Heart left ventricle (tissue), 16 donors: ENCODE measurements around the gene DNAH14. TPM values are rescaled to one million over a fixed set of nuclear protein-coding genes. Genes with fewer than 3 reads are reported as not detected.

Experiments
- ATAC-seq, 4 donors: fragments of 200-7000 bp; cut with Tn5 transposase; one replicate each; pipeline ENCODE4 v1.9.1; 2020 to 2022; ENCODE audit warnings: moderate library complexity in 4 of 4, mild to moderate bottlenecking in 3 of 4, moderate number of reproducible peaks in 1 of 4
- DNase-seq, 5 donors: peaks; one replicate each; pipeline ENCODE4 v3.0.0-alpha.2; 2020
- H3K27ac ChIP-seq, 12 donors: fragments of 200-600 bp; sonication (generic) in 4 of 12; one replicate each; pipeline versions ENCODE4 v1.5.0 to v1.8.0; 2016 to 2022; ENCODE audit warnings: mild to moderate bottlenecking in 2 of 12
- H3K27me3 ChIP-seq, 9 donors: fragments of 200-600 bp; sonication (generic) in 2 of 9; one replicate each; pipeline versions ENCODE4 v1.5.1 to v1.8.0; 2016 to 2022; ENCODE audit warnings: mild to moderate bottlenecking in 3 of 9
- H3K36me3 ChIP-seq, 9 donors: fragments of 200-600 bp; sonication (generic) in 2 of 9; one replicate each; pipeline versions ENCODE4 v1.5.0 to v1.8.0; 2018 to 2022; ENCODE audit warnings: mild to moderate bottlenecking in 2 of 9
- H3K4me1 ChIP-seq, 12 donors: fragments of 200-600 bp; sonication (generic) in 4 of 12; one replicate each; pipeline versions ENCODE4 v1.5.0 to v1.8.0; 2016 to 2022; ENCODE audit warnings: mild to moderate bottlenecking in 3 of 12
- H3K4me3 ChIP-seq, 12 donors: fragments of 200-600 bp; sonication (generic) in 4 of 12; one replicate each; pipeline versions ENCODE4 v1.5.0 to v1.8.0; 2017 to 2022; ENCODE audit warnings: mild to moderate bottlenecking in 9 of 12, moderate library complexity in 4 of 12
- H3K9me3 ChIP-seq, 12 donors: fragments of 200-600 bp; sonication (generic) in 4 of 12; one replicate each; pipeline versions ENCODE4 v1.5.0 to v1.8.0; 2016 to 2022; ENCODE audit warnings: mild to moderate bottlenecking in 1 of 12
- POLR2A ChIP-seq, 2 donors: fragments of 450-650 bp; IDR thresholded peaks; one replicate each; pipeline ENCODE4 v1.6.1; 2017; ENCODE audit warnings: antibody characterized with exemption in 2 of 2, mild to moderate bottlenecking in 2 of 2, moderate library complexity in 2 of 2
- WGBS, 4 donors: extraction: QIAGEN DNeasy Blood & Tissue Kit in 2 of 4; methylation state at CpG; one replicate each; pipeline versions ENCODE4 v1.1.5 to v1.1.7; 2013 to 2018; 5-methylcytosine and 5-hydroxymethylcytosine counted together
- intact Hi-C, 10 donors: fragments of 100-400 bp; cut with DNase I; formaldehyde crosslinking; loops; one replicate each; pipeline versions ENCODE4 v1.11.1 to v1.14.2; 2022
- polyA plus RNA-seq, 2 donors: library from polyadenylated mRNA; stranded (reverse); fragments of 200-250 nt; gene quantifications; one replicate each; pipeline ENCODE4 v1.2.3, GENCODE V29; 2013
- total RNA-seq, 9 donors: library from RNA; depleted of rRNA in 2 of 9; stranded (reverse); fragments of >200 nt in 2 of 9; fragmentation: NEBNext Ultra II Directional in 3 of 9; extraction: Animal tissue kit (Norgen Biotek cat#: 25700) in 3 of 9; gene quantifications; one replicate each; pipeline versions ENCODE4 v1.1.0 to v1.2.4, GENCODE V29; 2016 to 2023
- TF ChIP-seq, protein P1 (sequence below), 12 donors: fragments of 200-600 bp; sonication (generic) in 4 of 12; IDR thresholded peaks; one replicate each; pipeline versions ENCODE4 v1.5.0 to v1.8.0; 2018 to 2022; ENCODE audit warnings: antibody characterized with exemption in 12 of 12, mild to moderate bottlenecking in 5 of 12
- donor health status: ischemic (EF 13 %, LVEDD 7.1; RV severe dilation, severe dysfunction).
- donor health status: healthy with polysubstance abuse.
- donor health status: DM: no; HTN: yes; CAD: no.
- donor health status: DM: no; HTN: no; CAD: no.
- donor health status: ischemic (EF 25% LVEDD 6.9; RV normal size, moderate dysfunction).
- donor health status: ischemic (EF 25% LVEDD 5.7; RV mildly dilated, moderate dysfunction).
- donor health status: healthy.
- donor health status: DM: yes; HTN: yes; CAD: no.
- donor health status: ischemic (EF 35%, LVEDD 5.7; RV mildly dilated, moderate dysfunction).
- donor health status: nonischemic (EF 11% LVEDD 7.7; RV severe dilation, severe dysfunction).
- donor health status: DM: yes; HTN: yes; CAD: no.
- donor health status: PGD.
- donor health status: ischemic (EF 29% LVEDD 5.4; RV normal size, mild dysfunction).
- donor health status: nonischemic (EF 23%, LVEDD 6.1; RV moderate dilation, normal function).

The DNAH14 gene
- total and polyA plus RNA-seq, 11 donors: 0.24 to 6.8 (median 2.8) TPM

DNA sequence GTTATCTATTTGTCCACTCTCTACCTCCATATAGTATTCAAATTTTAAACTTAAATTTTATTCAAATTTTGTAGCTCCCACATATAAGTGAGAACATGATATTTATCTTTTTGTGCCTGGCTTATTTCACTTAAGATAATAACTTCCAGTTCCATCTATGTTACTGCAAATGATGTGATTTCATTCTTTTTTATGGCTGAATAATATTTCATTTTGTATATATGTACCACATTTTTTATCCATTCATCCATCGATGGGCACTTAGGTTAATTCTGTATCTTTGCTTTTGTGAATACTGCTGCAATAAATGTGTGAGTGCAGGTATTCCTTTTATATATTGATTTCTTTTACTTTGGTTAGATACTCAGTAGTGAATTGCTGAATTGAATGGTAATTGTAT, 2.1 kb downstream of the DNAH14 start:
- intact Hi-C loops: no loop called here
- WGBS, 4 donors: 95 to 99% (median 97%) methylated on average over 1 of the region's 1 CpG

DNA sequence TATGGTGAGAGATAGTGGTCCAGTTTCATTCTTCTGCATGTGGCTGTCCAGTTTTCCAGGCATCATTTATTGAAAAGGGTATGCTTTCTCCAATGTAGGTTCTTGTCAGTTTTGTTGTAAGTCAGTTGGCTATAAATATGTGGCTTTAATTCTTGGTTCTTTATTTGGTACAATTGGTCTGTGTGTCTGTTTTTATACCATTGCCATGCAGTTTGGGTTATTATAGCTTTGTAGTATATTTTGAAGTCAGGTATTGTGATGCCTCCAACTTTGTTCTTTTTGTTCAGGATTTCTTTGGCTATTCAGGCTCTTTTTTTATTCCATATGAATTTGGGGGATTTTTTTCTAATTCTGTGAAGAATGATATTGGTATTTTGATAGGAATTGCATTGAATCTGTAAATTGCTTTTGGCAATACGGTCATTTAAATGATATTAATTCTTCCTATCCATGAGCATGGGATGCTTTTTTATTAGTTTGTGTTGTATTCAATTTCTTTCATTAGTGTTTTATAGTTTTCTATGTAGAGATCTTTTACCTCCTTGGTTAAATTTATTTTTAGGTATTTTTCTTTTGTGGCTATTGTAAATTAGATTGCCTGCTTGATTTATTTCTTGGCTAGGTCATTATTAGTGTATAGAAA, 3.3 kb downstream of the DNAH14 start:
- TF ChIP-seq, protein P1, sequence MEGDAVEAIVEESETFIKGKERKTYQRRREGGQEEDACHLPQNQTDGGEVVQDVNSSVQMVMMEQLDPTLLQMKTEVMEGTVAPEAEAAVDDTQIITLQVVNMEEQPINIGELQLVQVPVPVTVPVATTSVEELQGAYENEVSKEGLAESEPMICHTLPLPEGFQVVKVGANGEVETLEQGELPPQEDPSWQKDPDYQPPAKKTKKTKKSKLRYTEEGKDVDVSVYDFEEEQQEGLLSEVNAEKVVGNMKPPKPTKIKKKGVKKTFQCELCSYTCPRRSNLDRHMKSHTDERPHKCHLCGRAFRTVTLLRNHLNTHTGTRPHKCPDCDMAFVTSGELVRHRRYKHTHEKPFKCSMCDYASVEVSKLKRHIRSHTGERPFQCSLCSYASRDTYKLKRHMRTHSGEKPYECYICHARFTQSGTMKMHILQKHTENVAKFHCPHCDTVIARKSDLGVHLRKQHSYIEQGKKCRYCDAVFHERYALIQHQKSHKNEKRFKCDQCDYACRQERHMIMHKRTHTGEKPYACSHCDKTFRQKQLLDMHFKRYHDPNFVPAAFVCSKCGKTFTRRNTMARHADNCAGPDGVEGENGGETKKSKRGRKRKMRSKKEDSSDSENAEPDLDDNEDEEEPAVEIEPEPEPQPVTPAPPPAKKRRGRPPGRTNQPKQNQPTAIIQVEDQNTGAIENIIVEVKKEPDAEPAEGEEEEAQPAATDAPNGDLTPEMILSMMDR (IDR thresholded peaks at IDR 0.05): no peak
- TF ChIP-seq POLR2A (IDR thresholded peaks at IDR 0.05): no peak
- Histone ChIP-seq H3K4me3 (no peak overlapping the region), H3K4me1 (peaks cover 0 to 10% (median 0%) of the 10 kb centered on the region in 12 donors), H3K9me3 (peaks cover 0 to 62% (median 35%) of the 10 kb centered on the region in 12 donors), H3K36me3 (no peaks in the 10 kb centered on the region), H3K27me3 (peaks cover 0 to 25% (median 7%) of the 10 kb centered on the region in 9 donors), H3K27ac (no peak overlapping the region)
- no peak for DNase-seq
- ATAC-seq: no peak
- intact Hi-C loops: no loop called here
- WGBS, 4 donors: 88 to 100% (median 93%) methylated on average over 1 of the region's 1 CpG

More for the DNA sequence above, 2.1 kb downstream of the DNAH14 start:
- no peak for TF ChIP-seq POLR2A (IDR thresholded peaks at IDR 0.05)
- TF ChIP-seq, protein P1 (IDR thresholded peaks at IDR 0.05): no peak
- no peak for ATAC-seq
- peaks cover 0 to 25% (median 7%) of the 10 kb centered on the region in 9 donors for H3K27me3 ChIP-seq
- peaks cover 0 to 56% (median 35%) of the 10 kb centered on the region in 12 donors for H3K9me3 ChIP-seq
- DNase-seq: no peak
- no peaks in the 10 kb centered on the region for H3K36me3 ChIP-seq
- H3K4me1 ChIP-seq: peaks cover 0 to 10% (median 0%) of the 10 kb centered on the region in 12 donors
- no peak overlapping the region for H3K4me3 ChIP-seq
- H3K27ac ChIP-seq: no peak overlapping the region

DNA sequence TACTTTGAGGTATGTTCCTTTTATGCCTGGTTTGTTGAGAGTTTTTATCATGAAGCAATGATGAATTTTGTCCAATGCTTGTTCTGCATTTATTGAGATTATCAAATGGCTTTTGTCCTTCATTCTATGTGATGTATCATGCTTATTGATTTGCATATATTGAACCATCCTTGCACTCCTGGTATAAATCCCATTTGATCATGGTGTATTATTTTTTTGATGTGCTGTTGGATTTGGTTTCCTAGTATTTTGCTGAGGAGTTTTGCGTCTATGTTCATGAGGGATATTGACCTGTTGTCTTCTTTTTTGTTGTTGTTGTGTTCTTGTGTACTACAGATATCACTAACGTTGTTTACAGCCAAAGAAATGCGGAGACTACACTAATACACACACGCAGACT, 4.1 kb downstream of the DNAH14 start:
- DNase-seq (no peak), ATAC-seq (no peak)
- intact Hi-C loops: no loop called here
- TF ChIP-seq, protein P1 (IDR thresholded peaks at IDR 0.05): no peak
- TF ChIP-seq POLR2A (IDR thresholded peaks at IDR 0.05): no peak
- H3K9me3 ChIP-seq: peaks cover 0 to 68% (median 35%) of the 10 kb centered on the region in 12 donors
- 82 to 95% (median 89%) methylated on average over 4 of the region's 4 CpGs for WGBS, 4 donors
- H3K4me1 ChIP-seq: peaks cover 0 to 10% (median 0%) of the 10 kb centered on the region in 12 donors
- H3K36me3 ChIP-seq: no peaks in the 10 kb centered on the region
- peaks cover 0 to 25% (median 7%) of the 10 kb centered on the region in 9 donors for H3K27me3 ChIP-seq
- H3K27ac ChIP-seq: no peak overlapping the region
- H3K4me3 ChIP-seq: no peak overlapping the region

DNA sequence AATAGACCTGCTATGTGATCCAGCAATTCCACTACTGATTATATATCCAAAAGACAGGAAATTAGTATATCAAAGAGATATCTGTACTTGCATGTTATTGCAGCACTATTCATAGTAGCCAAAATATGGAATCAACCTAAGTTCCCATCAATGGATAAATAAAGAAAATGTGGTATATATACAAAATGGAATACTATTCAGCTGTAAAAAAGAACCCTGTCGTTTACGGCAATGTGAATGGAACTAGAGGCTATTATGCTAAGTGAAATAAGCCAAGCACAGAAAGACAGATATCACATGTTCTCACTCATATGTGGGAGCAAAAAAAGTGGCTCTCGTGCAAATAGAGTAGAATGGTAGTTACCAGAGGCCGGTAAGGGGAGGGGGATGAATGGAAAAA, 9.2 kb downstream of the DNAH14 start:
- 90 to 96% (median 92%) methylated on average over 4 of the region's 4 CpGs for WGBS, 4 donors
- intact Hi-C loops: no loop called here

More for the DNA sequence above, 9.2 kb downstream of the DNAH14 start:
- Histone ChIP-seq H3K27ac (no peak overlapping the region), H3K36me3 (no peaks in the 10 kb centered on the region), H3K4me1 (no peaks in the 10 kb centered on the region), H3K4me3 (no peak overlapping the region), H3K9me3 (peaks cover 0 to 54% (median 20%) of the 10 kb centered on the region in 12 donors), H3K27me3 (no peaks in the 10 kb centered on the region)
- TF ChIP-seq, protein P1 (IDR thresholded peaks at IDR 0.05): no peak
- TF ChIP-seq POLR2A (IDR thresholded peaks at IDR 0.05): no peak
- no peak for ATAC-seq
- no peak for DNase-seq
